ENCODE measurements around the gene DRC7.
"Not testable (repeated sequence)": the region's sequence is repeated elsewhere in the genome, so short reads cannot be mapped to it uniquely, and the experiment has no call there.

Gene DRC7

DNA sequence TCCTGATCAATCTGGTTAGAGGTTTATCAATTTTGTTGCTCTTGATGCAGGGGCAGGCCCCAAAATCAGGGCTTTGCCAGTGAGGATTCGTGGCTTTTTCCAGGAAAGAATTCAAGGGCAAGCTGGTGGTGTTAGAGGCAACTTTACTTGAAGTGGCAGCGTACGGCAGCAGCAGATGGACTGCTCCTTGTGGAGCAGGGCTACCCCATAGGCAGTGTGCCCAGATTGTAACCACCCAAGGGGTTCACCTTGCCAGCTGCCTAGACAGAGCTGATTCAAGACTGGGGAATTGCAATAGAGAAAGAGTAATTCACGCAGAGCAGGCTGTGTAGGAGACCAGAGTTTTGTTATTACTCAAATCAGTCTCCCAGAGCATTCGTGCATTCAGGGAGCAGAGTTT is 16.7 kb downstream of the DRC7 start:
- FAIRE-seq (no peak), DNase-seq (ENCODE audit: low spot score) (no peak)

DNA sequence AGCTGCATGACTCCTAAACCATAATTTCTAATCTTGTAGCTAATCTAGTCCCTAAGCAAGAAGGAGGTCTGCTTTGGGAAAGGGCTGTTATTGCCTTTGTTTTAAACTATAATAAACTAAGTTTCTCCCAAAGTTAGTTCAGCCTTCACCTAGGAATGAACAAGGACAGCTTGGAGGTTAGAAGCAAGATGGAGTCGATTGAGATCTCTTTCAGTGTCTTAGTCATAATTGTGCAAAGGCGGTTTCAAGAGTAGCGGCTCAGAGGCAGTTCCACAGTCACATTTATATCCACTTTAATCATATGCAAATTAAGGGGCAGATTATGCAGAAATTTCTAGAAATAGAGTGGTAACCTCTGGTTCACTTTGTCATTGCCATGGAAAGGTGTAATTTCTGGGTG is 17.4 kb downstream of the DRC7 start:
- DNase-seq (ENCODE audit: low spot score) (no peak), FAIRE-seq (no peak)

DNA sequence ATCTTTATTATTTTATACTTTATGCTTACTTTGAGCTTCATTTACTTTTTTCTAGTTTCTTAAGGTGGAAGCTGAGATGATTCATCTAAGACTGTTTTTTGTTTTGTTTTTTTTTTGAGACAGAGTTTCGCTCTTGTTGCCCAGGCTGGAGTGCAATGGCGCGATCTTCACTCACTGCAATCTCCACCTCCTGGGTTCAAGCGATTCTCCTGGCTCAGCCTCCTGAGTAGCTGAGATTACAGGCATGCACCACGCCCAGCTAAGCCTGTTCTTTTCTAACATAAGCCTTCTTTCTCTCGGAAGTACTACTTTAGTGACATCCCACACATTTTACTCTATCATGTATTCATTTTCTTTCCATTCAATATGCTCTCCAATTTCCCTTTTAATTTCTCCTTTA is 18.0 kb downstream of the DRC7 start:
- DNase-seq (ENCODE audit: low spot score); FAIRE-seq: not testable (repeated sequence)

GRCh38 chr16:57713596-57713995 is 19.0 kb downstream of the DRC7 start:
- FAIRE-seq (no peak), DNase-seq (ENCODE audit: low spot score) (no peak)

DNA sequence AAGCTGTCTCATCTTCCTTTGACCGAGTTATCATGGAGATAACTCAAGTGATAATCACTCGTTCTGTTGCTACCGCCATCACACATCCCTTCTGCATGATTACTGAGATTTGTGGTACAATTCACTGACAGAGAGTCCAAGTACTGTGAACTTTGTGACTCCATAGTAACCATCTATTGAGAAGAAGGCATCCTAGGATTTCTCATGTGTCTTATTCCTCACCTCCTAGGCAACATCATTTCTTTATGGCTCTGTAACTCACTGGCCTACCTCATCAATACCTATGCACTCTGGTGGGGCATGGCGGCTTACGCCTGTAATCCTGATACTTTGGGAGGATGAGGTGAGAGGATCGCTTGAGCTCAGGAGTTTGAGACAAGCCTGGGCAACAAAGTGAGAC is 19.4 kb downstream of the DRC7 start:
- FAIRE-seq (no peak), DNase-seq (ENCODE audit: low spot score) (no peak)

DNA sequence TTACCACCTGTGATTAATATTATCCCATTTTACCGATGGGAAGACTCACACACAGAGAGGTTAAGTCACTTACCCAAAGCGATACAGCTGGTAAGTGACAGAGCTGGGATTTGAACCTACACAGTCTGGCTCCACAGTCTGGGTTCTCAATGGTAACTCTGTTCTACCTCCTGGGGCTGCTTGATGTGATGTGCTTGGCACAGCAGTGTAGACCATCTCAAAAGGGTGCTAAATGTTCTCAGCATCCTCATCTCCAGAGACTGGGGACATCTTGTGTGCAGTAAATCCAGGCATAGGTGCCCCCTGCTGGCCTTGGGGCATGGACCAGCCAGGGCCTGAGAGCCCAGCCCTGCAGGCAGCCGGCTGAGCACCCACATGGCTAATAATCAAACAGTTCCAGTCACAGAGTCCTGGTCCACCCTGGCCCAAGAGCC is 25.6 kb downstream of the DRC7 start:
- FAIRE-seq, result no peak
- peak; percentile 45 for DNase-seq (ENCODE audit: low spot score)

- DNase-seq (ENCODE audit: low spot score), result no peak
- FAIRE-seq, result no peak
Measured at GRCh38 chr16:57721356-57722209, 27.0 kb downstream of the DRC7 start.

- FAIRE-seq, result no peak
- DNase-seq (ENCODE audit: low spot score), result no peak
Measured at GRCh38 chr16:57722210-57722499, 27.5 kb downstream of the DRC7 start.

DNA sequence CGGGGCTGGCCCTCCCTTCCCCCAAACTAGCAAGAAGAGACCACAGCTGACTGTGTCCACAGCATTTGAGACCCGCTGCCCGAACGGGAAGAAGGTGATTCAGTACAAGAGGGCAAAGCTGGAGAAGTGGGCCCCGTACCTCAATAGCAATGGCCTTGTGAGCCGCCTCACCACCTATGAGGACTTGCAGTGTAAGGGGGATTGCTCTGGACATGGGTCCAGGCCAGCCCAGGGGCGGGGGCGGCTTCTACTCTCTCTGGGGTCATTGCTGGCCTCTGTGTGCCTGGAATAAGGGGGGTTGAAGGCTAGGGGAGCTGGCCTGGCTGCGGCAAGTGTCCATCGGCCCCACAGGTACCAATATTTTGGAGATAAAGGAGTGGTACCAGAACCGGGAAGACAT is 28.0 kb downstream of the DRC7 start:
- DNase-seq (ENCODE audit: low spot score) (no peak), FAIRE-seq (no peak)

GRCh38 chr16:57723170-57723569 is 28.6 kb downstream of the DRC7 start:
- FAIRE-seq (no peak), DNase-seq (ENCODE audit: low spot score) (no peak)

- FAIRE-seq (no peak), DNase-seq (ENCODE audit: low spot score) (no peak)
Measured at GRCh38 chr16:57724531-57724930, 29.9 kb downstream of the DRC7 start.

DNA sequence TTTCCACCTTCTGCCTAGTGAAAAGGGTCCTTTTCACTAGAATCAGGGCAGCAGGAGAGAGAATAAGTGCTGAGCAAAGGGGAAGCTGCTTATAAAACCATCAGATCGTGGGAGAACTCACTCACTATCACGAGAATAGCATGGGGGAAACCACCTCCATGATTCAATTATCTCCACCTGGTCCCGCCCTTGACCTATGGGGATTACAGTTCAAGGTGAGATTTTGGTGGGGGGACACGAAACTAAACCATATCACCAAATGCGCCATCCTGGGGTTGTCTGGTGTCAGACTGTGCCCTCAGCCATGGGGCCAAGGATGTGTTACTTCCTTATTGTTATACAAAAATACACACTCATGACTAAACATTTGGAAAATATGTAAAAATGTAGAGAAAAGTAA is 30.5 kb downstream of the DRC7 start:
- DNase-seq (ENCODE audit: low spot score), result no peak
- FAIRE-seq, result no peak

DNA sequence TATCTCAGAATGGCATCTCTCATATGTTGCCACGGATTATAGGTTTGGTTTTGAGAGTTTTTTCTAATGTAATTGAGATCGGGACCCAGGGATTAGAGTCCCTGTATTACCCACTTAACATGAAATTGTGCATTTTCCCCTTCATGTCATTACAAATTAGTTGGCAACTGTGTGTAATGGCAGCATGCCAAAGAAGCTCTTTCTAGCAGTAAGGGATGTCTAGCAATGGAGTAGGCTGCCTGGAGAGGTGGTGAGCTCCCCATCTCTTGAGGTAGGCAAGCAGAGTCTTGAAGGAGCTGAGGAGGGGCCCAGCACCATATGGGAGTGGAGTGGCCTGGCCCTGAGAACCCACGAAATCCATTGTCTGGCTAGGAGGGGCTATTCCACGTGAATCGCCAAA is 30.9 kb downstream of the DRC7 start:
- FAIRE-seq (no peak), DNase-seq (ENCODE audit: low spot score) (no peak)

GRCh38 chr16:57725976-57726375 is 31.4 kb downstream of the DRC7 start:
- no peak for DNase-seq (ENCODE audit: low spot score)
- no peak for FAIRE-seq

DNA sequence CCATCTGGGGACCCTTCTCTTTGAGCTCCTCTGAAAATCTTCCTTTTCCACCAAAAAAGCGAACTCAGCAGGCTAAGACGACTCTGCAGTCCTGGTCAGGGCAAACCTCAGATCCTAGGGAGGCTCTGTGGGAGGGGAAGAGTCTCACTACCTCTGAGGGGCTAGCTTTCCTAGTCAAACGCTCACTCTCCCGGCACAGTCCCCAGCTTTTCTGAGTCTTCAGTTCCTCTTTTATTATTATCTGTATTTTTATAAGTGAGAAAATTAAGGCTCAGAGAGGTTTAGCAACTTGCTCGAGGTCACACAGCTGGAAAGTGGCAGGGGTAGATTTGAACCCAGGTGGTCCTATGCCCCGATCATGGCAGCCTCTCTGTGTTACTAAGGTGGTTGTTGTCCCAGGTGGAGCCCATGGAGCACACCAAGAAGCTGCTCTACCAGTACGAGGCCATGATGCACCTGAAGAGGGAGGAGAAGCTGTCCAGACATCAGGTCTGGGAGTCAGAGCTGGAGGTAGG is 31.9 kb downstream of the DRC7 start:
- DNase-seq (ENCODE audit: low spot score) (no peak), FAIRE-seq (no peak)

DNA sequence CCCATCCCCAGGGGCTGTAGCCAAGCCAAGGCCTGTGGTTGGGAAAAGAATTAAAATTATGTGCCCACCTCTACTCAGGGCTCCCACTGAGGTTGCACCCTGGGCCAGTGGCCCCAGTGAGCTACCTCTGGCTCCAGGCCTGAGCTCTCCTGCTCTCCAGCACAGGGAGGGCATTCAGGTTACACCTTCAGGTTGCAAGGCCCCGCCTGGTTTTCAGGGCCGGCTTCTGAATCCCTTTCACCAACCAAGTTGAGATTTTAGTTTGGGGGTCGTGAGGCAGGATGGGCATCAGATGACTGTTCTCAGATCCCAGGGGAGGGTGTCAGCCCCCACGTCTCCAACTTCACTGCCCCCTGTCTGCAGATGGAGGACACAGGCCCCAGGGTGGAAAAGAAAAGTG is 33.0 kb downstream of the DRC7 start:
- FAIRE-seq (no peak), DNase-seq (ENCODE audit: low spot score) (no peak)

GRCh38 chr16:57728336-57729181 is 34.0 kb downstream of the DRC7 start:
- DNase-seq (ENCODE audit: low spot score) (no peak), FAIRE-seq (no peak)

- no peak for FAIRE-seq
Measured at GRCh38 chr16:57729182-57729484, 34.5 kb downstream of the DRC7 start.

DNA sequence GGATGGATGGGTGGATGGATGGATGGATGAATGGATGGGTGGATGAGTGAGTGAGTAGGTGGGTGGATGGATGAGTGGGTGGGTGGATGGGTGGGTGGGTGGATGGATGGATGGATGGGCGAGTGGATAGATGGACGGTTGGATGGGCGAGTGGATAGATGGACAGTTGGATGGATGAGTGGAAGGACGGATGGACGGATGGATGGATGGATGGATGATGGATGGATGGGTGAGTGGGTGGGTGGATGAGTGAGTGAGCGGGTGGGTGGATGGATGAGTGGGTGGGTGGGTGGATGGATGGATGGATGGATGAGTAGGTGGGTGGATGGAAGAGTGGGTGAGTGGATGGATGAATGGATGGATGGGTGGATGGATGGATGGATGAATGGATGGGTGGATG is 35.2 kb downstream of the DRC7 start:
- DNase-seq (ENCODE audit: low spot score); FAIRE-seq: not testable (repeated sequence)

More at GRCh38 chr16:57729182-57729484, 34.5 kb downstream of the DRC7 start:
- DNase-seq (ENCODE audit: low spot score), result no peak

- DNase-seq (ENCODE audit: low spot score) (no peak), FAIRE-seq (no peak)
Measured at GRCh38 chr16:57730771-57731730, 36.4 kb downstream of the DRC7 start.

DNA sequence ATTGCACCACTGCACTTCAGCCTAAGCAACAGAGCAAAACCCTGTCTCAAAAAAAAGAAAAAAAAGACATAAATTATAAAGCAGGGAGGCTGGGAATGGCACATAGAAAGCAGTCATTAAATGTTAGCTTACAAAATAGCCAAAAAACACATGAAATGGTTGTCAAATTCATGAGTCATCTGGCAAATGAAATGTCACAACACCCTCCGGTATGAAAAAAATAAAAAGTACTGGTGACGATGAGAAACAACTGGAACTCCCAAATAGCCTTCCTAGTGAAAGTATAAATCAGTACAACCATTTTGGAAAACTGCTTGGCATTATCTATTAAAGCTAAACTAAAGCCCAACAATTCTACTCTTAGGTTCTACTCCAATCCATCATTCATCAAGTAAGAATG is 37.4 kb downstream of the DRC7 start:
- no peak for FAIRE-seq
- no peak for DNase-seq (ENCODE audit: low spot score)

- FAIRE-seq (no peak), DNase-seq (ENCODE audit: low spot score) (no peak)
Measured at GRCh38 chr16:57732714-57733113, 38.1 kb downstream of the DRC7 start.

Measured in RCC 7860 (cell line).